ENCODE results near the gene PDCD2L.
"Not testable (repeated sequence)": the region's sequence is repeated elsewhere in the genome, so short reads cannot be mapped to it uniquely, and the experiment has no call there.

PDCD2L gene

DNA sequence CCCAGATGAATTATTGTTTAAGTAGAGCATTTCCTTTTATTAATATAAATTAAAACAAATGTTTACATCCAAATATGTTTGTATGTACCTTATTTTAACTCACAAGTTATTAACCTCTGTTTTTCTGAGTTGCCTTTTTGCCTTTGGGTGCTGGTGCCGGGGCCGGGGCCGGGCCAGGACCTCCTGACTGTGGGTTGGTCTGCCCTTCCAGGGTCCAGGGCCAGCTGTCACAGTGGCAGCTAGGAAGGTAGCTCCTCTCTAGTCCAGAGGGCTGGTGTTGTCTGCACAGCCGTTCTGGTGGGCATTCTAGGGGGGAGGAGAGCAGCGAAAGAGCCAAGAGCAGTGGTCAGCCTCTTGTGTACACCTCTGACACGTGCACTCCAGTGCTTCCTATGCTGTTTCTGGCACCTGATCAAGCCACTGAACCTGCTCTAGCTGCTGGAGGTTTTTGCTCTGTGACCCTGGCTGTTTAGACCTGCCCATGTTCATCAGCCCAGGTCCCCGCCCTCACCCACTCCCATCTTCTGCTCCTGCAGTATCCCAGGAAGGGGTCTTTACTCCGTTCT, 22.0 kb downstream of the PDCD2L start:
- no peak for DNase-seq

DNA sequence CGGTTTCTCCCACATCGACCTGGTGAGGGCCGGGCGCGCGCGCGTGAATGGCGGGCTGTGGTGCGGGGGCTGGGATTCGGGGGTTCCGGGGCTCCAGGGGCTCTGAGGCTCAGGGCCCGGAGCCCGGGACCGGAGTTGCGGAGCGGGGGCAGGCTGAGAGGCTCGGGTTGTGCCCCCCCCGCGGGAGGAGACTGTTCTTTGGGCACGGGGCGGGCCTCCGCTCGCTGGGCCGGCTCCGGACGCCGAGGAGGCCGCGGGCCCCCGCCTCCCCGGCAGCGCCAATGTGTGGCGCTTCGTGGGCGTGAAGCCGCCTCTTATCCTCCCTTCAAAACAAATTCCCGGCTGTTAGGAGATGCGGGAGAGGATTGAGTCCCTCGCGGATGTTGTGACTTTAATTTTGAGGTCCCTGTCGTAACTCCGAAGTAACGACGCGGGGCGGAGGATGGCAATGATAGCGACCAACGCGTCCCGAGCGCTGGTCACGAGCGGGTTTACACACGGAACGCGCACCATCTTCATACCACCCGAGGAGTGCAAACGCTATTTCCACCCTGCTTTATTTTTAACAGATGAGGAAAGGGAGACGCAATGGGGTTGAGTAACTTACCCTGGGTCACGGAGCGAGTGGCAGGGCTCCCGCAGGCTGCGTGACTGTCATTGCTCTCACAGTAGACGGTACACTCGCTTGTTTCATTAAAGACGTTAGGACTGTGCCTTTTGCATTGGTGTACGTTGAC, 24.5 kb downstream of the PDCD2L start:
- DNase-seq, result no peak

DNA sequence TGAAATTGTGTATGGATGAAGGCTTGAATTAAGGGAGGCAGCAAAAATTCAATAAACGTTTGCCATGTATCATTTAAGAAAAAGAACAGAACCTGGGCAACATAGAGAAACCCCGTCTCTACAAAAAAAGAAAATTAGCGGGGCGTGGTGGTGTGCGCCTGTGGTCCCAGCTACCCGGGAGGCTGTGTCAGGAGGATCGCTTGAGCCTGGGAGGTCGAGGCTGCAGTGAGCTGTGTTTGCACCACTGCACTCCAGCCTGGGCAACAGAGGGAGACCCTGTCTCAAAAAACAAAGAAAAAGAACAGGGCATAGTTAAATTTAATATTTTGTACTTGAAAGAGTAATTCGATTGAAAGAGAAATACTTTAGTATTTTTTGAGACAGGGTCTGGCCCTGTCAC, 25.4 kb downstream of the PDCD2L start:
- DNase-seq, result no peak

DNA sequence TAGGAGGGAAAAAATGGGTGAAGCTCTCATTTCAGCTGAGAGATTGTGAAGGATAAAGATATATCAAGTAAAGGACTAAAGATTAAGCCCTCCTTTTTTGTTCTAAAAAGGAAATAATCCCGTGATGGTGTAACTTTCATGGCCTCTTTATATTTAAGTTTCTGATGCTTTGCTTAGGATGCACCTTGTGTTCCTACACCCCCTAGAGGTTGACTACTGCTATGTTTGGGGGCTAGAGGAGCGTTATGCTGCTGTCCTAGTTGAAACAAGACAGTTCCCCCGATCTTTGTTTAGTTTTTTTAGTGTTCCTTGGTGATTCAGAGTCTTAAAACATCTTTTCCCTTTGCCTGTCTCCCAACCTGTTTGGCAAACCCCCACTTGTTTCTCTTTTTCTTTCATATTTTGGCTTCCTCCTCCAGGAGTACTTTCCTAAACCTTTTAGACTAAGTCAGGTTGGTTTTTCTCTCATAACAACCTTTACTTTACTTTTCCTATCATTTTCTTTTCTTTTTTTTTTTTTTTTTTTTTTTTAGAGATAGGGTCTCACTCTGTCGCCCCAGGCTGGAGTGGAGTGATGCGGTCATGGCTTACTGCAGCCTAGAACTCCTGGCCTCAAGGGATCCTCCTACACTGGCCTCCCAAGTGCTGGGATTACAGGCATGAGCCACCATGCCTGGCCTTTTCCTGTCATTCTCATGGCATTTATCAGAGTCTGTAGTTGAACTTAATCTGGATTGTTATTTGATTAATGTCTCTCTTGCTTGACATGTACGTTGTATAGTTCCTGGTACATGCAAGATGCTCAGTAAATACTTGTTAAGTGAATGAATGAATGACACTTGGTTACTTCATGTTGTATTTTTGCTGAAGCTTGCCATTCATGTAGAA, 26.8 kb downstream of the PDCD2L start:
- DNase-seq, result no peak

DNA sequence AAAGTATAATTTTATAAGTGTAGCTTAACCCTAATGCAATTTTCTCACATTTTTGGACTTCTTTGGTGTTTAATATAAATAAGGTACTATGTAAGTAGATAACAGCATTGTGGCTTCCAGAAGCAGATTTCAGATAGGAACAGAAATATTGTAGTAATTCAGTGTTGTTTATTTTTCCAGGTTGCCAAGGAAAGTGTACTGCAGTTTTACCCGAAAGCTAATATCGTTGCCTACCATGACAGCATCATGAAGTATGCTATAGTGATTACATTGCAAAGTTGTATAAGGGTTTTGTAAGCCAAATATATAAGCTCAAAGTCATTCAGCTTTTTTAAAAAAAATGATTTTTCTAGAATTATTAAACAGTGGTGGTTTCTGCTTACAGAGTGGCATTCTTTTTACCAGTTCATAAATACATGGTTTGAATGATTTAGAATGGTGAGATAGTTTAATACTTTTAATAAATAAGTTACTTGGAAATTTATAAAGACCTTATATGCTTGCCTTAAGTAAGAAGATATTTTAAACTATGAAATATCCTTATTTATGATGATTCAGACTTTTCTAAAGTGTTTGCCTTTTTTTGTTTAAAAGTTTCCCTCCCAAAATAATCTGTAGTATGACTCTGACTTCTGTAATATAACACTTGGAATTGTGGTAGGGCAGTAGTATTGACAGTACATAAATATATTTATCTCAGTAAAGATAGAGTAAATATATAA, 27.6 kb downstream of the PDCD2L start:
- DNase-seq, result no peak

DNA sequence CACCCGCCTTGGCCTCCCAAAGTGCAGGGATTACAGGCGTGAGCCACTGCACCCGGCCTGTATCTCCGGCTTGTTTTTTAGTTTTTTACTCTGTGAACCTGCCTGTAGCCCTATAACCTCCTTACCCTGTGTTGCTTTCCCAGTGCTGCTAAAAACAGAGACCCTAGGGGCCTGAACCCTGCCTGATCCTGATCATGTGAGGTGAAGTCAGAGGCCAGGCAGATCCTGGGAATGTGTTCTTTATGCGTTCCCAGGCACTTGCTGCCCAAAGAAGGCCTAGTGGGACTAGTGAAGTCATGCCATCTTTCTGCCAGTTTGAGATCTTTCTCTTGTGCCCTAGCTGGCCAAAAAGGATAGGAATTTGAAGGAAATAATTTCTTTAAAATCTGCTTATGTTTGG, 28.6 kb downstream of the PDCD2L start:
- DNase-seq, result no peak

DNA sequence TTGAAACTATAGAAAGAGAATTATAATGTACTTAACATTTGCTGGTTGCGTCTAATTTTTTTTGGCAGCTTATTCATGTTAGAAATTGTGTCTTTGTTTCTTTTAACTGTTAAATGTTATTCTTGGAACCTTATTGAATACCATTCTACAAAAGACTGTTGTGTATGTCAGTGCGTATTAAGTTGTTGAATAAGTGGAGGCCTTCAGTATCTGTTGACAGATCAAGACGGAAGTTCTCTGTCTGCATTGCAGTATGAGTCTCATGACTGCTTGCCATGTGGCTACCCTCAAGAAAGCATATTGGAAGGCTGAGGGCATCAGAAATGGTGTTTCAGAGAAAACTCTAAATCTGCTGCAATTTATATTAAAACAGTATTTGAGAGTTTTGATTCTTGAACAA, 32.5 kb downstream of the PDCD2L start:
- DNase-seq, result no peak

DNA sequence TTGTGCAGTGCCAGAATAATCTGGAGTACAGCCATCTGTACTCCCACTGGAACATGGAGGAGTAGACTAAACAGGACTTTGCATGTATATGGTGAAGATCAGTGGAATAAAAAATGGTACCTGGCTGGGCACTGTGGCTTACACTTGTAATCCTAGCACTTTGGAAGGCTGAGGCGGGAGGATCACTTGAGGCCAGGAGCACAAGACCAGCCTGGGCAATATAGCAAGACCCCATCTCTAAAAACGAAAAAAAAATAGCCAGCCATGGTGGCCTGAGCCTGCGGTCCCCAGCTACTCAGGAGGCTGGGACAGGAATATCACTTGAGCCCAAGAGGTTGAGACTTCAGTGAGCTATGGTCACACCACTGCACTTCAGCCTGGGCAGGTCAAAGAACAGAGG, 44.0 kb downstream of the PDCD2L start:
- DNase-seq, result no peak

DNA sequence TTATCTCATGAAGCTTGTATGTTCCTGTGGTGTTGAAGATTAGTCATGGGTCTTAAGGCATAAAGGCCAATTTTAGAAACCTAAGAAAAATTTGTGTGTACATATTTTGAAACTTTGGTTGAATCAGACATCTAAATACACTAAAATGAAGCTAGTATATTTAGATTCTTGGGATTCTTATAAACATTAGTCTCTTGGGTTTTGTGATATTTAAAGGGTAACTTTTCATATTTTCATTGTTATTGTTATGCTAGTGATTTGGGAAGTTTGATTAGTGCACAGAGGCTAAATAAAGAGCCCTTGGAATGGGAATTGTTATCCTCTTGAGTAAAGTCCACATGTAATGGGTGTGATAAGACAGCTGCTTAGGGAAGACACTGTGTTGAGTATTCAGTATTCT, 48.5 kb downstream of the PDCD2L start:
- DNase-seq, result no peak

DNA sequence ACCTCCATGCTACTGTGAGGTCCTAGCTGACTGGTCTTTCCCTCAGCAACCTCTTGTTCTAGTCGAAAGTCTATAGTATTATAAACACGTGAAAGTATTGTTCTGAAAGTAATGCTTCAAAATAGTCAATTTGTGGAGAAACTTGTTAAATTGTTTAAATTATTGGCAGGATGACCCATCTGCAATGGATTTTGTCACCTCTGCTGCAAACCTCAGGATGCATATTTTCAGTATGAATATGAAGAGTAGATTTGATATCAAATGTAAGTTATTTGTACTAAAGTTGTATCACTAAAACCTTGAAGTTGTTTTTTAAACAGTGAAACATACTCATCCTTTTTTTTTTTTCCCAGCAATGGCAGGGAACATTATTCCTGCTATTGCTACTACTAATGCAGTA, 49.9 kb downstream of the PDCD2L start:
- DNase-seq, result no peak

DNA sequence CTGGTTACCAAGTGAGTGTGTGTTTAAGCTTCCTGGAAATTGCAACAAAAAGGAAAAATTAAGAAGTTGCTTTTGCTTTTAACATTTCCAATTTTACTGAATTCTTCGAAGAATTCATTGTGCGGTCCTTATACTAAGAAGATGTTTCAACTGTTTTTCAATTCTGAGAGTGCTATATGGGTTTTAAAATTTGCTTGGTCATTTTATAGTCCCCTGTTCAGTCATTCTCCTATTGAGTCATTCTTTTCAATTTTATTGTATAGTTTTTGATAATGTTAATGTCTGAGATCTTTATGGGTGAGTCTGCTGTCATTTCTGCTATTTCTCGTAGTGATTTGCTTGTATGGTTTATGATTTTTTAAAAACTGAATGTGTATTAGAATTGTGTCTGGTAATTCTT, 50.5 kb downstream of the PDCD2L start:
- no peak for DNase-seq

DNA sequence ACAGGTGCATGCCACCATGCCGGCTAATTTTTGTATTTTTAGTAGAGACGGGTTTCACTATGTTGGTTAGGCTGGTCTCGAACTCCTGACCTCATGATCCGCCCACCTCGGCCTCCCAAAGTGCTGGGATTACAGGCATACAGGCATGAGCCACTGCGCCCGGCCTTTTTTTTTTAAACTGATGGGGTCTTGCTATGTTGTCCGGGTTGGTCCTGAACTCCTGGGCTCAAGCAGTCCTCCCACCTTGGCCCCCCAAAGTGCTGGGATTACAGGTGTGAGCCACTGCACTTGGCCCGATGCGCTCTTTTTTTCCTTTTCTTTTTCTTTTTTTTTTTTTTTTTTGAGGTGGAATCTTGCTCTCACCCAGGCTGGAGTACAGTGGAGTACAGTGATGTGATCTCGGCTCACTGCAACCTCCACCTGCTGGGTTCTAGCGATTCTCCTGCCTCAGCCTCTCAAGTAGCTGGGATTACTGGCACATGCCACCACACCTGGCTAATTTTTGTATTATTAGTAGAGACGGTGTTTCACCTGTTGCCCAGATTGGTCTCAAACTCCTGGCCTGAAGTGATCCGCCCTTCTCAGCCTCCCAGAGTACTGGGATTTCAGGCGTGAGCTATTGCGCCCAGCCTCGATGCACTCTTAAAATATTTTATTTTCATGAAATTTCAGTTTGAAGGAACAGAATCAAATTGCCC, 51.7 kb downstream of the PDCD2L start:
- DNase-seq, result not testable (repeated sequence)

DNA sequence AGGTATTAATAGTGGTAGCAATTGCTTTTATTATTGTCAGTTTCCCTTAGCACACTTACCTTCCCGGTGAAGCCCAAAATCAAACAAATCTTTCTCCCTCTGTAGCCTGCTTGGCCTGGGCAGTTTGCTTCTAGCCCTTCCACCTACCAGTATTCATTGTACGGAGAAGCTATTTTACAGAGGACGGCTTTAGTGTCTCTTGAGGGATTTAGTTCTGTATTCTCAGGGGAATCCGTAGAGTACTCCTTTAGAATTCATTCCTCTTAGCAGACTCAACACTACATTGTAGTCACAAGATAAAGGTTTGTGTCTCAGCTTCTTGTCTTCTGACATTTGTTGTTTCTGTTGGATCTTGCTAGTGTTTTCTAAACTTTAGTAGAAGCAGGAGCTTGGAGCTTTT, 53.2 kb downstream of the PDCD2L start:
- DNase-seq, result no peak

DNA sequence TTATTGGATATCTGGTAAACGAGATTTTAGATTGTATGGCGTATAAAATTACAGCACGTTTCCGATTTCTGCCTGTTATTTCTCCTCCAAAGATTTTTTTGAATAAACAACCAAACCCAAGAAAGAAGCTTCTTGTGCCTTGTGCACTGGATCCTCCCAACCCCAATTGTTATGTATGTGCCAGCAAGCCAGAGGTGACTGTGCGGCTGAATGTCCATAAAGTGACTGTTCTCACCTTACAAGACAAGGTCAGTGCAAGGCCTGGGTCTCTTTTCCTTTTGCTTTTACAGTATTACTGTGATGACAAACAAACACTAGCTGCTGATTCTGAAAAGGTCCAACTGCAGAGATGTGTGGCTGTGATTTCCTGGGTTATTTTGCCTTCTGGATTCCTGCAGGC, 54.5 kb downstream of the PDCD2L start:
- no peak for DNase-seq

DNA sequence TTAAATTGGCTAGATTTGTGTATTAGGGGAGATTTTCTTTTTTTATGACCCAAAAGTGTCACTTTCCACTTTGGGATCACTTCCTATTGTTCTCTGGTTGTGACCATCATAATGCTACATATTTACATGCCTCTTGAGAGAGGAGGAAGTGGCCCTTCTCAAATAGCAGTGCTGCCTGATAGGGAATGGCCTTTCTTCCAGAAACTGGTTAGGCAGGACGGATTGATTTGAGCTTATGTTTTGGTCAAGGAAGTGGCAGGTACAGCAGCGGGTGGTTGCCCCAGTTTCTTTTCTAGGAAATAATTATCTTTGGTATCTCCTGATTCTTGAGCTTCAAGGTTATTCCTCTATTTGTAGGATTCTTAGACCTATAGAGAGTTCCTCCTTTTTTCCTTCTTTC, 55.4 kb downstream of the PDCD2L start:
- DNase-seq, result no peak

DNA sequence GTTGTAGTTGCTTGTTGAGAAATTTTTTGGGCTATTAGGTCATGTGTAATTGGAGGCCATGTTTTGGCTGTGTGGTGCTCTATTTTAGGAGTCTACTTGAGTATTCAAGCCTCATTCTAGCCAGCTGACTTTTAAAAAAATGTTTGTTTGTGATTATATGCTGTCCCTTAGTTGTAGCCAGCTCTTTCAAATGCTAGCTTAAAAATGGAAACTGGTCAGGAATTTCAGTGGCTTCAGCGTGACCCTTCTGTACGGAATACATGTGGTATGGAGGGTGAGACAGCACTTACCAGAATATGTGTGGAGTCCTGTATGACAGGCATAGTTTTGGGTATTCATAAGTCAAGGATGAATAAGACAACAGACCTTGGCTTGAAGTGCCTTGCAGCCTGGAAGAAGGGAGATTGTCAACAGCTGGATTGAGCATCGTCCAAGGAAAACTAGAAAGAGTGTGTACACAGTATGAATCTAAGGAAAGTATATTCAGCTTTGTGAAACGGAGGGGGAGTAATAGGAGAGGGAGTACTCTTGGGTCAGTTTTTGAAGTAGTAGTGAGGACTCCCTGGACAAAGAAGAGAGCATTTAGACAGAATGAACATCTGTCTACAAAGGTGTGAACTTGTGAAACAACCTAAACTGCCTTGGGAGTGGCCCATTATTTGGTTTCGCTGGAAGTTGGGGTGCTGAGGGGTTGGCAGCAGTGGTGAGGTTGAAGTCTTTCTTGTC, 57.3 kb downstream of the PDCD2L start:
- no peak for DNase-seq

DNA sequence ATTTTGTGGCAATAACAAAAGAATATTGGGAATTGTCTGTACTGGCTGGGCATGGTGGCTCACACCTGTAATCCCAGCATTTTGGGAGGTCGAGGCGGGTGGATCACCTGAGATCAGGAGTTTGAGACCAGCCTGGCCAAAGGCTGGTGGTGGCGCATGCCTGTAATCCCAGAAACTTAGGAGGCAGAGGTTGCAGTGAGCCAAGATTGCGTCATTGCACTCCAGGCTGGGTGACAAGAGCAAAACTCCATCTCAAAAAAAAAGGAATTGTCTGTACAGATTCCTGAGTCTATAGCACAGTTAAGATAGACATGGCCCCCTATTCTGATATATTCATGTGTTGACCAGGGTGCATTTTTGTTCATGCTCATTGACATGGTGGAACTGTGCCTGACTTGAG, 60.6 kb downstream of the PDCD2L start:
- not testable (repeated sequence) for DNase-seq

DNA sequence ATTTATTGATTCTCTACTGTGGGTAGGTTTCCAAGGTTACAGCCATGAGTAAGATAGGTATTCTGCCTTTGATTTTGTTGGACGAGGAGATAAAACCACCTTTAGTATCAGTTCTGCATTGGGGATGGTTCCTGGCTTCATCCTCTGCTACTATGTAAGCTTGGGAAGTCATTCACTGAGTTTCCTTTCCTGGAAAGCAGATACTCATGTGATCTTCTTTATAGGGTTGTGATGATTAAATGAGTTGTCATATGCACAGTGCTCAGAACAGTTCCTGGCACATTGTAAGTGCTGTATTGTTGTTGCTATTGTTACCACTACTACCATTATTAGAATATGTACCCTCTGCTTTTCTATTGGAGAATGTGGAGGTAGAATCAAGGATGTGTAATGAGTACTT, 64.2 kb downstream of the PDCD2L start:
- DNase-seq, result no peak

DNA sequence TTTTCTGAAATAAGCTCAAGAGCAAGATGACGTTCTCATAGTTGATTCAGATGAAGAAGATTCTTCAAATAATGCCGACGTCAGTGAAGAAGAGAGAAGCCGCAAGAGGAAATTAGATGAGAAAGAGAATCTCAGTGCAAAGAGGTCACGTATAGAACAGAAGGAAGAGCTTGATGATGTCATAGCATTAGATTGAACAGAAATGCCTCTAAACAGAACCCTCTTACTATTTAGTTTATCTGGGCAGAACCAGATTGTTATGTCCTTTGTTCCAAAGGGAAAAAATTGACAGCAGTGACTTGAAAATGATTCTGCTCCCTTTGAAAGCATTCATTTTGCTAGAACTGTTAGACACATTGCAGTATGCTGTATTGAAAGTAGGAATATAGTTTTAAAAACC, 64.8 kb downstream of the PDCD2L start:
- DNase-seq, result not testable (repeated sequence)

DNA sequence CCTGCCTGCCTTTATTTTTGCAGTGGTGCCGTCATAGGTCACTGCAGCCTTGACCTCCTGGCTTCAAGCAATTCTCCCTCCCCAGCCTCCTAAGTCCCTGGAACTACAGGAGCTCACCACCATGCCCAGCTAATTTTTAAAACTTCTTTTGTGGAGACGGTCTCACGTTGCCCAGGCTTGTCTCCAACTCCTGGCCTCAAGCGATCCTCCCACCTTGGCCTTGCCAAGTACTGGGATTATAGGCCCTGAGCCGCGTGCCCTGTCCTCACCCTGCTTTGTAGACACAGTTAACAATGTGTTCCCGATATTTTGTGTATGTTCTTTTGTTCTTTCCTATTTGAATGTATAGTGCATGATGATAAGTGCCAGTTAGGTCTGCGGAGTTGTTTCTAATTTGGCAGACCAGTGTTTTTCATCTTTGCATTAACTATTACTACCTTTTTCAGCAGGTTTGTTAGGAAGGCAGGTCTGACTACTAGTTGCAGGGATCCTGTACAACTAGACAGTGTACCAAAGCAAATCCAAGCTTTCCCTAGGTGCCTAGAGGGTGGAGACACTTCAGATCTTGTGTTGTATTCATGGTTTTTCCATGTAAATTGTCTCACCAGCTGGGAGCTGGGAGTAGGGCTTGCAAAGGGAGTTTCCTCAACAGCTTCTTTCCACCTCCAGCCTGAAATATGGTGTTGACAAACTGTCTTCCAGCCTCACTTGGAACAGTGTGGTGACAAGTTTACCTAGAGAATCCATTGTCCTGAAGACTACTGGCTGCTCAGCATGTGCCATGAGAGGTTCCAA, 67.9 kb downstream of the PDCD2L start:
- no peak for DNase-seq
